ENCODE results near the gene DHX16.
A peak's percentile ranks its signal among the peaks of the same experiment; 100 is the strongest.

The DHX16 gene

DNA sequence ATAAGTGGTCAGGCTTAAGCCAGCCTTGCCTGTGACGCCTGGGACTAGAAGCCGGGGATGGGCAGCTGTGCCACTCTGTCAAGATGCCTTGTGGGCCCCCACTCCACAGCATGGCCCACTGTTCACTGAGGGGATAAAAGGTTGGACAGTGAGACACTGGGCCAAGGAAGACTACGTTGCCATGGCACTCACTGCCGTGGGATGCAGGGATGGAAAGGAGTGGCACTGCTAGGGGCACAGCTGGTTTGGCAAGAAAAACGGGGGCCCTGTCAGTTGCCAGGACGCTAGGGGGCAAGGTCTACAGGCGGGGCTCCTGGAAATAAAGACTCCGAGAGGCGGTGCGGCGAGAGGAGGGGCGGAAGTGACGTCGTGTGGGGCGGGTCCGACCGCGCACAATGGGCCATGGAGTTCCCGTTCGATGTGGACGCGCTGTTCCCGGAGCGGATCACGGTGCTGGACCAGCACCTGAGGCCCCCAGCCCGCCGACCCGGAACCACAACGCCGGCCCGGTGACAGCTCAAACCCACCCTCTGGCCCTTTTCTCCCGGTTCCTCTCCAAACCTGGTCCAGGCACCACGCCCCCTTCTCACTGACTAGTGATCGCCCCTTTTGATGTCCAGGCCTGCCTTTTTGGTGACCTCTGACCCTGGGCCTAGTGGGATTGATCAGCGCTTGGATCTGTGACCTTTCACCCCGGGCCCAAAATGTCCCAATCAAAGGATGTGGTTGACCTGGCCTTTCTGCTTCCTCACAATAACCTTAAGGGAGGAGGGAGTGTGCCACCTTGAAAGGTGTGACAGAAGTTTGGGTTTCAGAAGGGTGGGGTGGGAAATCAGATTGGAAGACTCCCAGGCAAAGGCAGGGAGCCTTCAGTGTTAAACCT, 46.1 kb downstream of the DHX16 start, which contains the start of gene ATAT1:
Gene ATAT1, plus strand, starts transcription at position 391 of the 883 bp plus-strand sequence.
- peak; percentile 21 for DNase-seq

DNA sequence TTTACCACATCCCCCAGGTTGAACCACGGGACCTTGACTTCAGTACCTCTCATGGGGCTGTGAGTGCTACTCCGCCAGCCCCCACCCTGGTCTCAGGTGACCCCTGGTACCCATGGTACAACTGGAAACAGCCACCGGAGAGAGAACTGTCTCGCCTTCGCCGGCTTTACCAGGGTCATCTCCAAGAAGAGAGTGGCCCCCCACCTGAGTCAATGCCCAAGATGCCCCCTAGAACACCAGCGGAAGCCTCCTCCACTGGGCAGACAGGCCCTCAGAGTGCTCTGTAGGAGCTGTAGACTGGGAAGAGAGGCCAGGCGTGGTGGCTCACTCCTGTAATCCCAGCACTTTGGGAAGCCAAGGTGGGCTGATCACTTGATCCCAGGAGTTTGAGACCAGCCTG, 47.3 kb downstream of the DHX16 start:
- DNase-seq, result no peak

DNA sequence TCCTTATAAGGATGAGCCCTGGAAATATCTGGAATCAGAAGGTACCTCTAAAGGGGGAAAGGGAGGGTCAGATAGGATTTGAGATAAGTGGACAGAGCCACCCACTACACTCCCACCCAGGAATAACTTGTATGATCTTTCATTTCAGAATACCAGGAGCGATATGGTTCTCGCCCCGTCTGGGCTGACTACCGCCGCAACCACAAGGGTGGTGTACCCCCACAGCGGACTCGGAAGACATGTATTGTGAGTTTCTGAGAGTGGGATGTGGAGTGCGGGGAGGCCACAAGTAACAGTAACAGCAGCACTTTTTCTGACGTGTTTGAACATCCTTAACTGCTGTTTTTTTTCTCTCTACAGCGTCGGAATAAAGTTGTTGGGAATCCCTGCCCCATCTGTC, 53.2 kb downstream of the DHX16 start:
- no peak for DNase-seq

DNA sequence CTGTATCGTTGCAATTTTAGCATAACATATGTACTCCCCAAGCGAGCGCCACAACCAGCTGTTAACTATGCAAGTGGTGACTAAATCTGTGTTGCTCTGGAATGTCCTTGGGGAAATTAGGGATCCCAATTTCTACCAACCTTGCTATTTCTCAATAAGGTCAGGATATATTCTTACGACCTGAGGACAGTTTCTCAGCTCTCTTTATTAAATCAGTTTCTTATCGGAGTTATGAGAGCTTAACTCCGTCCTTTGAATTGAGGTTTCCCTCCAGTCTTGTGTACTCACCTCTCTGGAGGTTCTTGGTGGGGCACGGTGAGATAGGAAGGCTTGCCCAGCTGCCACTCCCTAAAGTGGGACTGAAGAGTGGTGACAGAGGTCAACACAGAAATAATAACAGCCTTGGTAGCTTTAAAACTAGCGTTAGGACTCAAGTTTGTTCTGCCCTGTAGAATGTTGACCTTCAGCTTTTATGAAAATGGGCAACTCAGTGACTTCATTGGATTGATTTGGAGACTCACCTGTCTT, 54.5 kb downstream of the DHX16 start:
- no peak for DNase-seq

DNA sequence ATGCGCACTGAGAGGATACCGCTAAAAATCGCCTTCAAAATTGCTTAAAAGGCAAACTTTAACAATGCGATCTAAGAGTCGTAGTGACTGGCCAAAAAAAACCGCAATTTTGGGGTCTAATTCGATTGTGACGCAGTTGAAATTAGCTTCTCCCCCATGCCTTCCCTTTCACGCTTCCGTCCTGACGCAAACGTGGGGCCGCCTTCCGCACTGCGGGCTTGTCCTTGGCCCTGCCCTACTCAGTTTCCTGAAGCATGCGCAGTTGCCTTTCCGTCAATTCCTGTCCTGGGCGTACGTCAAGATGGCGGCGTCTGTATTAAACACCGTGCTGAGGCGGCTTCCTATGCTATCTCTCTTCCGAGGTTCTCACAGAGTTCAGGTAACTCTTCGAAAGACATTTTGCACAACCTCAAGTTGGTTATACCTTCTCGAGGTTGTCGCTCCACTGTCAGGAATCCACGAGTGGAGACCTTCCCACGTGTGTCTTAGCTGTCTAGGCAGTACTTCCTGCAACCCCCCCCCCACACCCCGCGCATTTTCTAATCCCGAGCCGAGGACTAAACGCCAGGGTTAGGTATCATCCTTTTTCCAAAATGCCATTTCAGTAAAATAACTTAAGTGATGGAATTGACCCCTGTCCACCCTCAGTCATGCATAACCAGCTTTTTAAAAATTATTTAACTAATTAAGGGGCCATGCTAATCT, 55.1 kb downstream of the DHX16 start, which contains the start of gene MRPS18B:
Gene MRPS18B, plus strand, starts transcription at position 276 of the 705 bp plus-strand sequence. Its CDS starts 26 bp downstream, at position 302.
- DNase-seq, result peak; percentile 80

DNA sequence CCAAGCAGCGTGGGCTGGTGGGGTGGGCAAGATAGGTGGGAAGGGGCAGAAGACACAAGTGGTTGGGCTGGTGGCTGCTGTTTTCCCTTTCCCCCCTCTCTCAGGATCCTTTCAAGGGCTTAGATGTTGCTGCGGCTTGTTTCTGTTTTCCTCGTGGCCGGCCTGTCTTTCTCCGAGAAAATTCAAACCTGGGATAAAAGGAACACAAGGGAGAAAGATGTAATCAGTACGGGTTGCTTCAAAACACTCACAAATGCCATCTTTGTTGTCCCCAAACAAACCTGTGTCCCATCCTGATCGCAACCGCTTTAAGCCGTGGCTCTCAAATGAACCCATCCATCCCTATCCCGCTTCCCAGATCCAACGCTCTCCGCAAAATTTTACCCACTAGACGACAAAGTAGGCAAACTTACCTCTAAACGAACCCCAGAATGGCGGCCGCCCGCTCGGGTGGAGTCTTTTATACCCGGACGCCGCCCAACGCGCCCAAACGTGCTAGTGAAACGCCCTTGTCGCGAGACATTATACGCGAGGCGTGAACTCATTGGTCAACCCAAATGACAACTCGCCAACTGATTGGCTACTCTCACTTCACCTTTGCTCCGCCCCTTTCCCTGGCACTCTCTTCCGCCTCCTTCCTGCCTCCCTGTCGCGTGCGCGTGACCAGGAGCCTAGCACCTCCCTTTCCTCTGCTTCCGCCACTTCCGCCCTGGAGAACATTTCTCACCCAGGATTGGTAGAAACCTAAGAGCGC, 55.8 kb downstream of the DHX16 start, which contains the start of gene PPP1R10:
Gene PPP1R10, minus strand, starts transcription at position 433 of the 754 bp plus-strand sequence. CDS start 7,299 bp downstream, outside the sequence.
- peak; percentile 93 for DNase-seq

DNA sequence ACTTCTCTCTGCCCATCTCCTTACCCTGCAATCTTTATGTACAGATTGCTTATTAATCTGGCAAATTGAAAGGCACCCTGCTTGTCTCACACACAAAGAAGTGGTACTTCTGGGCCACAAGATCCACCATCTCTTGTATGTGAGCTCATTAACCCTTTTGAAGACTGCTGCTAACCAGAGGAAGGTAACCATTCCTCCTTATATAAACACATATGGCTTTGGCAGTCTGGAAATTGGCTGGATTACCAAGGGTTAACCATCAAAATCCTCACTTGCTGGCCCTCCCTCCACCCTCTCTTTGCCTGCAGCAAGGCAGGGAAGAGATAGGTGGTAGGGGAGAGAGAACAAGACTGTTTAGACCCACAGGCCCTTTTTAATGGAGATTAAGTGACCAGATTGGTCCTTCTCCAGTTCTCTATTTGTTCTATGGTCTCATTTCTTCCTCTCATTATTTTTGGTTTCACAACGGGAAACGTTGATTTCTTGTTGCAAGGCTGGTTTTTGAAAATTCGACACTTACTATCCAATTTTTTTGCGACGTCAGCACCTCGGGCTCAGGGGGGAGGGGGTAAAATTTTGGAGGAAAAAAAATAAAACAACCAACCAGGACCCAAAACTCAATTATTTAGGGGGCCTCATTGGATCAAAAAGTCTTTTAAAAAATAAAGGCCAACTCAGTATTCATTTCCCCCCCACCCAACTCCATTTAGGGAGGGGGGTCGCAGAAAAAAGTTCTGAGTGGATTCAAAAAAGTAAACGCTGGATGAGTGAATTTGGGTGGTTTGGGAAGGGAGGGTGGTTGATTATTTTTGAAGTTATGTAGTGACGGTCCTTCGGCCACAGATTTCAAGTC, 56.6 kb downstream of the DHX16 start:
- no peak for DNase-seq

DNA sequence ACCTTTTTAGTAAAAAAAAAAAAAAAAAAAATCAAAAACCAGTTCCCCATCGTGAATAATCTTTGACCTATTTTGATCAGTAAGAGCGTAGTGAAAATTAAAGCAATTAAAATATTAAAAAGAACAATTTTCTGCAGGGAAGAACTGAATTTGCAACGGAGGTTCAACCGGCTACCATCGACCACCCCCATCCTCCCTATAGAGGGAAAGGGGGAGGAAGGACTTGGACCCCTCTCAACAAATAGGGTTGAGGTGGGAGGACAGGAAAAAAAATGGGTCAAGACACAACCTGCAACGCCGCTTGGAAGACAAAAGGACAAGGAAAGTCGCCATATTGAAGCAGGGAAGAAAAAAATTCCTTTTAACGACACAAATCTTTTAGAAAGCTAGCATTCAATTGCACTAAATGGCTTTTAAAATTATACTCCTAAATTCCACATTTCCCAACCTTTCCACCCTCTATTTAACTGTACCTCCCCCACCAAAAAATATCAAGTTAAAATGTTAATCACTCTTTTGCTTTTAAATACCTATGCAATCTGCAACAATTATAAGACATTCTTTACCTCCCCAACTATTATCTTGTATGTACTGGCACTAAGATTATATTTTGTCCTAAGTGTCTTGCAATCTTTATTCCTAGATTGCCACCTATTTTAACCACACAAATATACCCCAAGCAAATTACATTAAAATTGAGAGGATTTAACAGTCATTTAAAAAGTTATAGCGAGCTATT, 57.4 kb downstream of the DHX16 start:
- DNase-seq, result peak; percentile 14

DNA sequence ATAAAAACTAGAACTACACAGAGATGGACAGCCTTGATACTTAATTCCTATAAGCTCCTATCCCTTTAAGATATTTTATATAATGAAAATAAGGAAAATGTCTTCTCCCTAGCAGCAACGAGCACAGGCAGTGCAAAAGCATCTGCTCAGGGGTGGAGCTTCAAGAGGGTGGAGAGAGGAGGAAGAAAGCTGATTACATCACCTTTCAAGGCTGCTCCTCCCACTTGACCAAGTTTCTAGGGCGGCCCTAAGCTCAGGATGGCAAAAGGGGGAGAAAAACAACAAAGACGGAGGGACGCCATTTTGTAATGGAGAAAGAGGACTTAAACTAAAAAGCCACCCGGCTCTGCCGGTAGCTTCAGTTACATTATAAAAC, 58.0 kb downstream of the DHX16 start:
- peak; percentile 75 for DNase-seq

DNA sequence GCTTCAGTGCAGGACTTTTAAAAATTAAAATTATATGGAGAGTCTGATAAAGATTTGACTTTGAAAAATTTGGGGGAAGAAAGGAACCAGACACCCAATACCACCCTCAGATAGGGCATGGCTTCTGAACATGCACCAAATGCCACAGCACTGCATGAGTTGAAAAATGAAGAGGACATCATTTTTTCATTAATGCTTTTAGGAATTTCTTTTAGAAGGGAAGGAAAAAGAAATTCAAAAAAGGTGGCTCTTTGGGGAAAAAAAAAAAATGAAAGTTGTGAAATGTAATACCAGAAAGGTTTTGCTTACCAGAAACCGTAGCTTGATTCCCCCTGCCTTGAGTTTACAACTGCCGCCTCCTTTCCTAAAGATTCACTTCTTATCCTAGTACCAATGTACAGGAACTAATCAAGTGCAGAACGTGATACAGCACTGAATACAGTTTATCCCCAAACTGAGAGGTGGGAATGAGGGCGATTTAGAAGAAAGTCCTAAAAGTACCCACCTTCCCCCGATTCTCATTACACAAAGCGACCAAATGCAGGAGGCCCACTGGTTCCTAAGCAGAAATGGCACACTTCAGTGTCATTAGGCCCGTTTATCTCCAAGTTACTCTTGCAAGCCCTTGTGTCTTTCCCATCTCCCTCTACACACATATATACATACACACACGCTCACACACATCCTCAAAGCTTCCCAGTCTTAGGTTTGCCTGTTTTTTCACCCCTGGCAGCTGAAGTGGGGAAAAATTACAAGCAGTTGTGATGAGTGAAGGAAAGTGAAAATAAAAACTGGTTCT, 58.6 kb downstream of the DHX16 start:
- DNase-seq, result no peak

DNA sequence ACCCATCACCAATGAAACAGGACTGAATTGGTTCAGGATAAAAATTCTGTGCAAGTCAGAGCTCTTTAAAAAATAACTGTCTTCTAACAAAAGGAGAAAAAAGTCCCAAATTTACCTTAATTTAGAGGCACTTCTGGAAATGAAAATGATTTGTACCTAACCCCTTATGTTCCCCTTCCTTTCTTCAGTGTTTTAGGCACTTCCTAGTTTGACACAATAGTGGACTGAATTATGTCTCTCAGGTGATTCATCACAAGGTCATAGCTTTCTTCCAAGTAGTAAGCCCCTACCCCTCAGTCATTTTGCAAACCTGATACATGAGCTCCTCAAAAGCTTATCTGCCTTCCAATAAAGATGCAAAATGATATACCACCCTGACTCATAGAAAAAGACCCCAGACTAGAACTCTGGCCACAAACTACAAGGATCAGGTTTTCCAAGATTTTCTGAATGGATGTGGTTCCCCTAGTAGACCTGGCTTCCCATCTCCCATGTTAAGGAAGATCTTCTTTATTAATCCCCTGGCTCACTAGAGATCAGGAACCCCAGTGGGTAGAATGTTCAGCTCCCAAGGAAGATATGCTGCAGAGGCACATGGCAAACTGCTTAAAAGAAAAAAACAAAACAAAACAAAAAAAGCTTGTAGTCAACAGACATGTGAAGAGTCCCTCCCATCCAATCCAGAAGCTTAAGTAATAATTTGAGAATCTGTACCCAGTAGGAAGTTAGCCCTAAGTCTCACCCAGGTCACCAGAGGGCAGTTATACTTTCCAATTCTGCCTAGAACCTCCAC, 59.4 kb downstream of the DHX16 start:
- DNase-seq, result no peak

DNA sequence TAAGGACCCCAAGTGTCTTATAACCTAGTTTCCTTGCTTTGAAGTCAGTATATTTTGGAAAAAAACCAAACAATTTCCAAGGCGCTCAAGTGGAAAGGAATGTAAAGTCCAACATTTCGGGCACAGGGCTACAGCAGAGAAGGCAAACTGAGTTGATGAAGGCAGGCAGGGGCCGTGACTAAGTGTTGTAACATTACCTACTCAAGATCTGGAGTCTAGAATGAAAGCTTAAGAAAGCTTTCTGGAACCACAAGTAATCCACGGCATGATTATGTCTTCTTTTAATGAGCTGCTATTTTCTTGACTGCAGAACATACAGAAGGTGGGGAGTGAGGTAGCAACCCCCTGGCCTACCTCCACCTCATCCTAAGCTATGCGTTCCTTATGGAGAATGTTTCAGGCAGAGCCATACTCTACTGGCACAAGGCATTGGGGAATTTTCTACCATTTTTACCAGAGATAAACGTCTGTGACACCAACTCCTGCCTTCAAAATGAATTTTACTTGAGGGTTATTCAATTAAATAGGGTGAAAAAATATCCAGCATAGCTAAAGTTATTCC, 60.0 kb downstream of the DHX16 start:
- DNase-seq, result no peak

DNA sequence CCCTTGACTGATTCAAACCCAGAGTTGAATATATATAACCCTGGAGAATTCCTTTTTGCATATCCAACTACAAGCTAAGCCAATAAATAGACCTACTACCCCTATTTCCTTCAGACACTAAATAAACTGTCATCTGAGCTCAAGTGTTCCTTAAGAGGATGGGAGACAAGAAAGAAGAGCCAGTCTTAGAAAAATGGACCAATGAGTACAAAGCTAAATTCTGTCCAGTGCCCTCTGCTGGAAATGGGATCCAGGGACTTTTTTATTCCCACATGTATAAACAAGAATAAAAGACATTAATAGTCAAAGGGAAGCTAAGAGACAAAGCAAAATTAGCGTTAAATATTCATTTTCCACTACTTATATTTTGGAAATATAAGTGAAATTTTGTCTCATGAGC, 60.6 kb downstream of the DHX16 start:
- no peak for DNase-seq

DNA sequence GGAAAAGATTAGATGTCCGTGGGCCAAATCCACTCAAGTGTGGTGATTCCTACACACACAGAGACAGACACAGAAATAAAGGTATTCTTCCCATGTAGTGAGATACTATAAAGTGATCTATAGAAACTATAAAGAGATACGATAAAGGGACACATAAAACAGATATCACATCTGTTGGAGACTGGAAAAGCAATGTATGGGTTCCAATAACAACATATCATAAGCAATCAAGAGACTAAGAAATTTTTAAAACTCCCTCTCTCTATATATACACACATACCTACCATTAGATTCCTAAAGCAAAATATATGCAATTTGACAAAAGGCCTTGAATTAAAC, 61.0 kb downstream of the DHX16 start:
- DNase-seq, result no peak

DNA sequence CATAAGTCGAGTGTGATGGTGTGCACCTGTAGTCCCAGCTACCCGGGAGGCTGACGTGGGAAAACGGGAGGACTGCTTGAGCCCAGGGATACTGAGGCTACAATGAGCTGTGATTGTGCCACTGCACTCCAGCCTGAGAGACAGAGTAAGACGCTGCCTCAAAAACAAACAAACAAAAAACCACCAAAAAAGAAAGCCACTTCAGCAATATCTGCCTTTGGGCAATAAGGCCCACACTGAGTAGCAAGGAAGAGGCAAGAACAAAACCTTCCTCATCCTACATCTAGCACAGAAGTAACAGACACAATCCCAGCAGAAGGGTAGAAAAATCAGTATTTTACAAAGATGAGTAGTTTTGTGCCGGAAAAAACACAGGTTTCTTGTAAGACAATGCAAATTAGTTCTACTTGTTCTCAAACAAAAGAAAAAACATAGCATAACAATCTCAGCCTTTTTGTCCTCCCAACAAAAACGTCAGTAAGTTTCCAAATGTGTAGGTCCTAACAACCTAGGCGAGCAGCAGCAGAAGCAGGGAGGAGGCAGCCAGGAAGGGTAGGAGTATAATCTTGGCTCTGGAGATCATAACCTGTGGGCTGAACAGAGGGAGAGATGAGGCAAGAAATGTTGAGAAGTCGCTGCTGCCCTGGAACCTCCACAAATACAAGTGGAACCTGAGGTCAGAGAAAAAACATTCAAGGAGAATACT, 61.5 kb downstream of the DHX16 start:
- DNase-seq, result no peak

DNA sequence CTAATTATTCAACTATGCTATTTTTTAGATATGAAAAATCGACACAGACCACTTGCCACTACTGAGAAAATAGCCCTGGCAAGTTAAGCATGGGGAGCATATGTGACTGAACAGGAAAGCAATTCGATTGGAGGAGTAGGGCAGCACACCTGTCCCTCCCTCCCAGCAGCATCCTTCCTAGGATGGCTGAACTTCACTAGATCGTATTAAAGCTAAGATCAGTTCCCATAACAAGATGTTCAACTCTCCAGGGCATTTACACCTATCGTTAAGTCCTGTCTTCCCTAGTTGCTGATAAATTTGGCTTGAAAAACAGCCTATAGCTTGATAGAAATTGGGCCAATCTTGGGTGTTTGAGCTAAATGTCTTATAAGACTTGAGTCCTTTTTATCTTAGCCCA, 62.7 kb downstream of the DHX16 start:
- no peak for DNase-seq

DNA sequence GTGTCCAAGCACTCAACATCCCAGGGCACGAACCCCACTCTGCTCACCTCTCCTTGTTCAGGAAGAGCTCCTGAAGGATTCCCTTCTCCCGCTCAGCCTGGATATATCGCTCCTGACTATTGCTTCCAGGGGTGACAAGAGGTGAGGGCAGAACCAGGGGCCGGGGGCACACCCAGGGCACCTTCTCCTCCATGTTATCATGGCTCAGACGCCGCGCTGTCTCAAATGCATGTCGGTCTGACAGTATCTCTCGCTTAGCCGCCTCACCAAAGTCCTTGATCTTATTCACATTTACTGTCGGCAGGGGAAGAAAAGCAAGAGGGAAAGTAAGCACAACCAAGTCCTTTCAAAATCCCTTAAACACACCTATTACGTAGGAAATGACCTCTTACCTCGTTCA, 68.8 kb downstream of the DHX16 start:
- DNase-seq, result no peak

Measured in NCI-H2107 (cell line).